ENCODE measurements around the gene ARMC2. TPM values are rescaled to one million over a fixed set of nuclear protein-coding genes. Genes with fewer than 3 reads are reported as not detected.

ARMC2 gene
- total RNA-seq, 1 donor from 2014 or later, result 11.5 TPM

- no peak for DNase-seq (ENCODE audit: extremely low spot score in 2 of 2)
- peak overlapping the region; percentile 12 to 21 for H3K4me3 ChIP-seq
- intact Hi-C loops (cut with DNase I), result loop anchor here (10.0 kb wide), 1 partner anchor 58 kb away; no protein-coding TSS in a partner anchor
- peaks cover 70% of the 10 kb centered on the region for H3K4me1 ChIP-seq
- H3K36me3 ChIP-seq, result peaks cover 0 to 24% of the 10 kb centered on the region in 2 donors
- H3K9me3 ChIP-seq, result no peaks in the 10 kb centered on the region
- TF ChIP-seq, protein P1, sequence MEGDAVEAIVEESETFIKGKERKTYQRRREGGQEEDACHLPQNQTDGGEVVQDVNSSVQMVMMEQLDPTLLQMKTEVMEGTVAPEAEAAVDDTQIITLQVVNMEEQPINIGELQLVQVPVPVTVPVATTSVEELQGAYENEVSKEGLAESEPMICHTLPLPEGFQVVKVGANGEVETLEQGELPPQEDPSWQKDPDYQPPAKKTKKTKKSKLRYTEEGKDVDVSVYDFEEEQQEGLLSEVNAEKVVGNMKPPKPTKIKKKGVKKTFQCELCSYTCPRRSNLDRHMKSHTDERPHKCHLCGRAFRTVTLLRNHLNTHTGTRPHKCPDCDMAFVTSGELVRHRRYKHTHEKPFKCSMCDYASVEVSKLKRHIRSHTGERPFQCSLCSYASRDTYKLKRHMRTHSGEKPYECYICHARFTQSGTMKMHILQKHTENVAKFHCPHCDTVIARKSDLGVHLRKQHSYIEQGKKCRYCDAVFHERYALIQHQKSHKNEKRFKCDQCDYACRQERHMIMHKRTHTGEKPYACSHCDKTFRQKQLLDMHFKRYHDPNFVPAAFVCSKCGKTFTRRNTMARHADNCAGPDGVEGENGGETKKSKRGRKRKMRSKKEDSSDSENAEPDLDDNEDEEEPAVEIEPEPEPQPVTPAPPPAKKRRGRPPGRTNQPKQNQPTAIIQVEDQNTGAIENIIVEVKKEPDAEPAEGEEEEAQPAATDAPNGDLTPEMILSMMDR (IDR thresholded peaks at IDR 0.05), result no peak
- TF ChIP-seq POLR2A (IDR thresholded peaks at IDR 0.05) (no peak), POLR2AphosphoS5 (IDR thresholded peaks at IDR 0.05; ENCODE audit: insufficient read depth in 1 of 2, low read depth in 1 of 2) (no peak)
- peak overlapping the region; percentile 83 for H3K27ac ChIP-seq
- H3K27me3 ChIP-seq, result no peaks in the 10 kb centered on the region
Observed at GRCh38 chr6:109002882-109003281, 154.7 kb downstream of the ARMC2 start.

GRCh38 chr6:109006818-109007217 lies 158.6 kb downstream of the ARMC2 start:
- peak overlapping the region; percentile 29 to 97 for H3K4me3 ChIP-seq
- H3K4me1 ChIP-seq, result peaks cover 61% of the 10 kb centered on the region
- intact Hi-C loops (cut with DNase I), result loop anchor here (10.0 kb wide), 1 partner anchor 62 kb away; no protein-coding TSS in a partner anchor
- no peak for DNase-seq (ENCODE audit: extremely low spot score in 2 of 2)
- H3K27ac ChIP-seq, result peak overlapping the region; percentile 39
- H3K27me3 ChIP-seq, result no peaks in the 10 kb centered on the region
- H3K36me3 ChIP-seq, result no peaks in the 10 kb centered on the region
- no peaks in the 10 kb centered on the region for H3K9me3 ChIP-seq
- TF ChIP-seq POLR2AphosphoS5 (IDR thresholded peaks at IDR 0.05; ENCODE audit: insufficient read depth in 1 of 2, low read depth in 1 of 2) (peak in 1 of 2 donors; percentile 32), POLR2A (IDR thresholded peaks at IDR 0.05) (no peak)
- TF ChIP-seq, protein P1 (IDR thresholded peaks at IDR 0.05), result no peak

DNA sequence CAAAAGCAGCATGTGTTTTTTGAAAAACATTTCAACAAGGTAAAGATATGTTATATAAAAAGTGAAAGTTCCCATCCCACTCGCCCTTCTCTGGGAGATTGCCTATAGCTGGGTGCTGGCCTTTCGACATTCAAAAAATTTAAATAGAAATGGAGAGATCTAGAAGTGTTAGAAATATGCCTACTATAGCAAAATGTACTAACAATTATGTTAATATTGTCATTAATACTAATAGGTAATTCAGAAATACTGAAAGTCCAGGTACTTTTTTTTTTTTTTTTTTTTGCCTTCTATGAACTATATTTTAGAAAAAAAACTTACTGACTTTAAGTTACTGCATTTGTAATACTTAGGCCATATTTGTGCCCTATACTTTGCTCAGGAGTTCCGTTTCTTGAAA lies 159.3 kb downstream of the ARMC2 start:
- intact Hi-C loops (cut with DNase I), result loop anchor here (10.0 kb wide), 1 partner anchor 63 kb away; no protein-coding TSS in a partner anchor
- Histone ChIP-seq H3K9me3 (no peaks in the 10 kb centered on the region), H3K36me3 (no peaks in the 10 kb centered on the region), H3K27me3 (no peaks in the 10 kb centered on the region), H3K4me3 (peak overlapping the region; percentile 97 to 98), H3K27ac (peak overlapping the region; percentile 97), H3K4me1 (peaks cover 54% of the 10 kb centered on the region)
- TF ChIP-seq, protein P1 (IDR thresholded peaks at IDR 0.05), result no peak
- no peak for DNase-seq (ENCODE audit: extremely low spot score in 2 of 2)

- intact Hi-C loops (cut with DNase I), result loop anchor here (10.0 kb wide), 1 partner anchor 63 kb away; no protein-coding TSS in a partner anchor
- no peak for DNase-seq (ENCODE audit: extremely low spot score in 2 of 2)
- peaks cover 49% of the 10 kb centered on the region for H3K4me1 ChIP-seq
- H3K9me3 ChIP-seq, result no peaks in the 10 kb centered on the region
- peak overlapping the region; percentile 97 to 98 for H3K4me3 ChIP-seq
- TF ChIP-seq POLR2AphosphoS5 (IDR thresholded peaks at IDR 0.05; ENCODE audit: insufficient read depth in 1 of 2, low read depth in 1 of 2) (no peak), POLR2A (IDR thresholded peaks at IDR 0.05) (no peak)
- TF ChIP-seq, protein P1 (IDR thresholded peaks at IDR 0.05), result no peak
- peak overlapping the region; percentile 97 for H3K27ac ChIP-seq
- H3K27me3 ChIP-seq, result no peaks in the 10 kb centered on the region
- no peaks in the 10 kb centered on the region for H3K36me3 ChIP-seq
Observed at GRCh38 chr6:109008054-109008453, 159.8 kb downstream of the ARMC2 start.

DNA sequence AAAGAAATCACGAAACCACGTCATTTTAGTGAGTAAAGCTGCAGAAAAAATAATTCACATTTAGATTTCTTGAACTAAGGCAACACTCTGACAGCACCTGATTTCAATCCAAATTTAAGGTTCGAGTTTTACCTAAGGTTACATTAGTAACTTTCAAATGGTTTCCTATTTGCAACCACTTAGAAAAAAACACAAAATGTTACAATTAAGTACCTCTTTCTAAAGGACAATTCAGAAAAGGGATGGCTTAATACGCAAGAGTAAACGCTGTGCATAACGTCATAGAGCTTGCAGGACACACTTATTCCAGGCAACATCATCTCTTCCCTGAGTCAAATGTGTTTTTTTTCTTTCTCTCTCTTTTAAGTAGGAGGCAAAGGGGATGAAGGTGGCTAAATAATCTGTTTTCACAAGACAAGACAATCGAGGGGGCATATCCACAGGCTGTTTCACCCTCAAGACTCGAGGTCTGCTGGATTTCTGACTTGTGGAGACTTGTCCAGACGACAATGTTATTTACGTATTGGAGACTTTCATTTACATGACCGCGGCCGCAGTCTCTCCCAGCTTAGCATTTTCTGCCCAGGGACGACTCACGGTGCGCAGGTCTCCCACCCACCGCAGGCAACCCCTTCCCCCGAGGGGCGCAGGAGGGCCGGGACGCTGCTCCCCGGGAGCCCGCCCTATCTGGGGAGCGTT lies 160.5 kb downstream of the ARMC2 start:
- Histone ChIP-seq H3K27me3 (no peaks in the 10 kb centered on the region), H3K9me3 (no peaks in the 10 kb centered on the region), H3K4me3 (peak overlapping the region; percentile 97 to 98), H3K27ac (peak overlapping the region; percentile 97), H3K36me3 (no peaks in the 10 kb centered on the region), H3K4me1 (peaks cover 43% of the 10 kb centered on the region)
- intact Hi-C loops (cut with DNase I), result loop anchor here (10.0 kb wide), 1 partner anchor 64 kb away; no protein-coding TSS in a partner anchor
- TF ChIP-seq POLR2AphosphoS5 (IDR thresholded peaks at IDR 0.05; ENCODE audit: insufficient read depth in 1 of 2, low read depth in 1 of 2), result peak in 1 of 2 donors; percentile 46
- TF ChIP-seq, protein P1 (IDR thresholded peaks at IDR 0.05), result no peak
- DNase-seq (ENCODE audit: extremely low spot score in 2 of 2), result peak in 1 of 2 donors; percentile 88
